IPS-NIHi7 (cell line): ENCODE measurements around the gene TMEM247.

Experiments used
- DNase-seq: peaks from one replicate; pipeline ENCODE4 v3.0.0; 2012; ENCODE audit warnings: mixed read lengths; ENCODE audit errors: extremely low spot score

Gene TMEM247

DNA sequence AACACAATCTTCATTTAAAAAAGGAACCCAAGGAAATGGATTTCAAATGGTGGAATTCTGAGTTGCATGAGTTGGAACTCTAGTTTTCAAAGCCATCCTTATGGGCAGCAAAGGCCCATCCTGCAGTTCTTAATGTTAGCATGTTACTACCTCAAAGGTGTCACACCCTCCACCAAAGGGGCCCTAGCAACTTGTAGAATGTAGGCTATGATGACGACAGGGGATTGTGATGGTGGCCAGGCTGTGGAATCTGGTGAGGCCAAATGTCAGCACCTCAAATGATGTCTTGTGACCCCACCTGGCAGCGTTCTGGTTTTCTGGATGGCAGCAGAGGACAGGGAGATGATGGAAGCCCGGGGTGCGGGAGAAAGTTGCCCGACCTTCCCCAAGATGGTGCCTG lies at the start of gene TMEM247:
TSS of gene TMEM247 (plus strand) at position 301 of the 400 bp plus-strand sequence.
- DNase-seq: no peak

DNA sequence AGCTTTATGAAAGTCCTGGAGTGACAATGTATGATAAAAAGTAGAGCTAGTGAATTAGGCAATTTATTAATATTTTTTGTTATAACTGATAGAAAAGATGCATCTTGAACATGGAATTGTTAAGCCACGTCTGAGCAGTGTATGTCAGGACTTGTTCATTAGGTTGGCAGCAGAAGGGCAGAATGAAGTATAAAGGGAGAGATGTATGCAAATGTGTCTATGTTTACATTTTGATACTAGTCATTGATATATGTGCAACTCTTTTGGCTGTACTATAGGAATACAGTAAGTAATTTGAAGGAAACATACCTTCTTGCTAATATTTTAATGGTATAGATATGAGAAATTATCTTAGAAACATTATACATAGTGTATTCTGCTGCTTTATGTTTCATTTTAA lies 49.0 kb upstream of the TMEM247 start:
- DNase-seq: no peak

DNA sequence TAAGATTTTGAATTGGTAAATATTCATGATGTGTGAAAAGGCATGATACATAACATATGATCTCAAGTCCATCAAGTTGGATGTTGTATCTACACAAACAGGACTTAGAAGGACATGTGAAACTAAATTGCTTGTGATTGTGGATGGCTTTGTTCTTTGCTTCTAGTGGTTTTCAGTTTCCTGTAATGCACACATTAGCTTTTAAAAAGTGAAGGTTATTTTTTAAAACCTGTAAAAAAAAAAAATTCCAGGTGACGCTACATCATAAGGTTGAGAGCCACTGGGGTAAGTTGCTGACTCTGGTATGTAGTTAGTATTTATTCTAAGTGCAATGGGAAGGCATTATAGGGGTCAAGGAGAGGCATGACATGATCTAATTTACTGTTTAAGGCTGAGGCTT lies 48.4 kb upstream of the TMEM247 start:
- no peak for DNase-seq

DNA sequence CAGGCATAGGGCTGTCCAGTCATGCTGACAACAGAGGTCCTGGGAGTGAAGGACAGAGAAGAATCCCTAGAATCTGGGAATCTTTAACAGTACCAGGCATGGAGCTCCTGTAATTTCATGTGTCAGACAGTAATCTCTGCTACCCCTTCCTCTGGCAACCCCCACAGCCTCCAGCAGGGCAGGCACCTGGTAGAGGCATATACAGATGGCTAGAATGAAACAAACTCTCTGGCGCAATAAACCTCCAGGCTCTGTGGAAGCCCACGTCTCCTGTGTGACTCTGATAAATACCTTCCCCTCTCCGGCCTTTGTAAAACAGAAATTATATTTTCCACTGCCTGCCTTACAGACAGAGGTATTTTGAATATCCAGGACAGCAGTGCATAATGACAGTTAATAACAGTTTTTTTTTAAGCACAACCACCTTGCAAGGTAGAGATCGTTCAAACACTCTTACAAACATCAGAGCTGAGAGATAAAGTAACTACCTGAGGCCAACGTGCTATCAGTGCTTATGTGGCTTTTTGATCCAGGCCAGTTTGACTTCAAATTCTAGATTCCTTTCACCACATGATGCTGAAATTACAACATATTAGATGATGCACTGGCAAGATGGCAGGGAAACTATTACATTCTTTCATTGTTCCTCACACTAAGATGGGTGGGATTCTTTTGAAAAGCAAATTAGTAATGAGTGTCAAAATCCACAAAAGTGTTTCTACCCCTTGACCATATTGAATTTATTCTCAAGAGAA lies 47.7 kb upstream of the TMEM247 start:
- no peak for DNase-seq

DNA sequence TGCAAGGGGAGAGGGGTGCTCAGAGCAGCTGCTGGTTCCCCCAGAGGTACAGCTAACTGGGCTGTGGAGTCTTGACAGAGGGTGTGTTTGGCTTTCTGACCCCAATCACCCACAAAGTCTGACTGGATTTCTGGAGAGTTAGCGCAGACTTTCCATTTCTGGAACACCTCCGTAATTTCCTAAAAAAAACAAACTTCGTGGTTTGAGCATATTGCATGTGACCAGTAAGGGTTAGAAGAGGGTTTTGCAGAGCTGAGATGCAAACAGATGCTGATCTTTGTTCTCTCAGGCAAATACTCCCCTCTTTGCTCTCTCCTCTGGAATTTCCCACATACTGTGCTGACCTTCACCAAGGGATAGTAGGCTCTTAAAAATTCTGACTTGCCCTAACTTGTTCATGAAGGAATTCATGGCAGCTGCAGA lies 44.5 kb upstream of the TMEM247 start:
- DNase-seq: peak; percentile 35

DNA sequence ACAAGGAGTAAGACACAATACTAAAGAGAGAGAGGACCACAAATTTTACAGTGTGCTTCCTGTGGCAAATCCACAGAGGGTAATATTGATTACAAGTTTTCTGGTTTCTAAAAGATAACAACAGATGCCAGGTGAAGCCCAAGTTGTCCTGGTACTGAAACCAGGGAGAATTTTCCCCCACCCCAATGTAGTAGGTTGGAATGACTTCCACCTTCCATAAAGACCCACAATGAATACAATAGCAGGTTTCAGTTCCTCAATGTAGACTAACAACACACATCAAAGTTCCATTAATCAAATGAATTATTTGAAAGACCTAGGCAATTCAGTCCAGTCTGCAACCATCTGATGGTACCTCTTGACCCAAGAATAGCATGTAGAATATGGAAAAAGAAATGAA lies 44.0 kb upstream of the TMEM247 start:
- DNase-seq: no peak

DNA sequence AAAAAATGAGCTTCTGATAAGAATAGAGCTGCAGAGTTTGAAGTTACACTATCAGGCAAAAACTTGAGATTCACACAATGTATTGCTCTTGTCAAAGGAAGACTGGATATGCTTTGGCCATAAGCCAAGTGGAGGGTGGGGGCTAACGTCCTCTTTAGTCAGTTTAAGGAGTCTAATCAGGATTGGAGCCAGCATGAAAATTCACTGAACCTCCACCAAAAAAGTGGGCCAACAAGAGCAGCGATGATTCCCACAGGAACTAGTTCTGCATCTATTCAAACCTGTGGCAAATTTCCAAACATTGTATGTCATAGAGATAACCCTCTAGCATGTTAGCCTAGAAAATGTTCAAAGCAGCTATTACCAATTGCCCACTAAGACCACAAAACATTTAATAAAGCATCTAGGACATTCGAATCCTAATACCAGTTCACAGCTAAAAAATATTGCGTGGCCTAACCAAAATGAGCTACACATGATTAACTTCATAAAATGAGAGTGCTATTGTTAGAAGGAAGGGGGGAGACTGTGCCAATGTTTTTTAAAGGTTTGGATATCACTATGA lies 43.5 kb upstream of the TMEM247 start:
- DNase-seq: no peak

DNA sequence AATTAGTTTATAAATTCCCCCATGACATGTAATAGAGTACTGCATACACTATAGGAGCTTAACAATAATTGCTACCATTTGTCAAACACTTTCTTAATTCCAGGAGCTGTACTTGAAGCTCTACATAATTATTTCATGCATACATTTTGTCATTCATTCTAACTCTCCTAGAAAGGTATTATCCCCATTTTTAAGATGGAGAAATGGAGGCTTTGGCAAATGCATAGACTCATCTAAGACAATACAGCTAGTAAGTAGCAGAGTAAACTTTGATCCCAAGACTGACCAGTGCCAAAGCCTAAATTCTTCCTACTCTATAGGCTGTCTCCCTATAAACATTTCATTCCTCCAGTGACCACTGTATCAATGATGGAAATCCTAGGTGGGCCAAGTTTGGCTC lies 42.6 kb upstream of the TMEM247 start:
- no peak for DNase-seq

DNA sequence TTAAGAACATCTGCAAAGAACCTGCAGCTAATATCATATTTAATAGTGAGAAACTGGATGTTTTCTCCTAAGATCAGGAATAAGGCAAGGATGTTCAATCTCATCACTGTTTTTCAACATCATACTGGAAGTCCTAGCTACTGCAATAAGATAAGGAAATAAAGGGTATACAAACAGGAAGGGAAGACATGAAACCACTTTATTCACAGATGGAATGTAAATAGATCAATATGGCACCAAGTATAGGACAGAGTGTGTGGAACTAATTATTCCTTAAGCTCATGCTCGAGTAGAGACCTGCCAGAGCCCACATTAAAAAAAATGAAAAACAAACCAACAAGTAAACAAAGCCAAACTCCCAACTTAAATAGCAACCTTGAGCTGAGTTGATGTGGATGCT lies 41.3 kb upstream of the TMEM247 start:
- DNase-seq: no peak

DNA sequence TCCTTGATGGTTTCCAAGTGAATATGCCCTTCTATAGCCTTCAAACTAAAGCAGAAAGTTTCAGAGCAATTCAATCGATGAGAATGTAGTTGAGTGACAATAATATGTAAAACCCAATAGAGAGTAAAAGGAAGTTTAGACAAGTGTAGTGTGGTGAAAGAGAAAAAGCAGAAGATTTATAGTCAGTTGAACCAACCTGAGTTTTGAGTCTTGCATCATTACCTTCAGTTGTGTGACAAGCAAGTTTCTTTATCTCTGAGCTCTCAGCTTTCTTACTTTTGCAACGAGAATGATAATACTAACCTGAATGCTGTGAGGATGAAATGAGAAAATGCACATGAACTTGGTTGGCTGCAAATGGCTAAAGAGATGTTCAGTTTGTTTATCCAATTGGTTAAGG lies 40.6 kb upstream of the TMEM247 start:
- no peak for DNase-seq

DNA sequence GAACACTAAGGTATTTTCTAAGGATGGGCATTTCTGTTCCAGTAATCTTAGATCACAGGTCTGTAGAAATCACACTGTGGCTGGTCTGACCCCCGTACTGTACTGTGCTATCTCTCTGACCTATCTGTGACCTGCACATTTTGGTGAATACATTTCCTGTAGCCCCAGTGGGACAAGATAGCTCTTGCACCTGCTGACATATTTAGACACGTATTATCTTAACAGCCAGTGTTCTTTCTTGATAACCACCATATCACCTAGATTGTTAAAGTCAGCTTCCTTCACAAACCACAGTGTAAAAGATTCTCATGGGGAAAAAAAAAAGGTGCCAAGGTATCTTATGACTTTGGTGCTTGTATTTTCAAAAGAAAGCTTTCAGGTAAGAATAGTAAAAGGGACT lies 39.8 kb upstream of the TMEM247 start:
- no peak for DNase-seq

DNA sequence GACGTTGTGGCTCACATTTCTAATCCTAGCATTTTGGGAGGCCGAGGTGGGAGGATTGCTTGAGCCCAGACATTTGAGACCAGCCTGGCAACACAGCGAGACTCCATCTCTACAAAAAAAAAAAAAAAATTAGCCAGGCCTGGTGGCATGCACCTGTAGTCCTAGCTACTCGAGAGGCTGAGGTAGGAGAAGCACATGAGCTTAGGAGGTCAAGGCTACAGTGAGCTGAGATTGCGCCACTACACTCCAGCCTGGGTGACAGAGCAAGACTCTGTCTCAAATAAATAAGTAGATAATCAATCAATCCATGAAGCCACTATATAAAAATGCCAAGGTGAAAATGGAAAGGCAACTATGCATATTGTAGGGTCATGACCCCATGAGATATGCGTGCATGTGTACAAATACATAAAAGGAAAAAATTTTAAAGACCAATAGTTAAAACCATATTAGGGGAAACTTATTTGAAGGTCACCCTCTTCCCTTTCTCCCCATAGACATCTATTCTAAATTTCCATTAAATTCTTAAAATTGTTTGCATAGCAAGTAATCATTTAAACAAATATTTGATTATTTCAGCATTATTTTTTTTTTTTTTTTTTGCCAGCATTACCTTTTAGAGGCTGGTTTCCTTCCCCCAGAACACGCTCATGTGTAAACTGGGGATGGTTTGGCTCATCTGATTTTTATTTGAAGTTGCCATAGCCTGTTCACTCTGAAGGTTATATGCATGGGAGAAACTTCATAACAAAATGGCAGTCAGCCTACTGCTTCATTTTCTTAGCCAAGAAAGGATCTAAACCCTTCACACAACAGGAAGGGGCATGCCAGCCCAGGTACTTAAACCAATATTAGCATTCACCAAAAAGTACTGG lies 37.3 kb upstream of the TMEM247 start:
- DNase-seq: no peak

DNA sequence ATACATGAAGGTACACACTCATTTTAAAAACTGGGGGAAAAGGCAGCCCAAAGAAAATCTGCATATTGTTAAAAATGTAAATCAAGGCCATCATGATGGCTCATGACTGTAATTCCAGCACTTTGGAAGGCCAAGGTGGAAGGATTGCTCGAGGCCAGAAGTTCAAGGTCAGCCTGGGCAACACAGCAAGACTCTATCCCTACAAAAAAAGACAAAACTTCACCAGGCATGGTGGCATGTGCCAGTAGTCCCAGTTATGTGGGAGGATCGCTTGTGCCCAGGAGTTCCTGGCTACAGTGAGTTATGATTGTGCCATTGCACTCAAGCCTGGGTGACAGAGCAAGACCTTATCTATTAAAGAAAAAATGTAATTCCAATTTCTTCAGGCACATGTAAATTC lies 34.6 kb upstream of the TMEM247 start:
- DNase-seq: no peak

DNA sequence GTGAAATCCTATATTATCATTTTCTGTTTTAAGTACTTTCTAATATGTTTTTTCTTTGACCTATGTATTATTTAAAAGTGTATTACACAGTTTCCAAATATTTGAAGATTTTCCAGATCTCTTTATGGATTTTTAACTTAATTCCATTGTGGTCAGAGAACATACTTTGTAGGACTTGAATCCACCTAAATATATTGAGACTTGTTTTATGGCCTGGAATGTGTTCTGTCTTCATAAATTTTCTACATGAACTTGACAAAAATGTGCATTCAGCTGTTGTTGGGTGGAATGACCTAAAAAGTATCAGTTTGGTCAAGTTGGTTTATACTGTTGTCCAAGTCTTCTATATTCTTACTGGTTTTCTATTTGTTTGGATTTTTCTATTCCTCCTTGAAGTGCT lies 33.8 kb upstream of the TMEM247 start:
- no peak for DNase-seq

DNA sequence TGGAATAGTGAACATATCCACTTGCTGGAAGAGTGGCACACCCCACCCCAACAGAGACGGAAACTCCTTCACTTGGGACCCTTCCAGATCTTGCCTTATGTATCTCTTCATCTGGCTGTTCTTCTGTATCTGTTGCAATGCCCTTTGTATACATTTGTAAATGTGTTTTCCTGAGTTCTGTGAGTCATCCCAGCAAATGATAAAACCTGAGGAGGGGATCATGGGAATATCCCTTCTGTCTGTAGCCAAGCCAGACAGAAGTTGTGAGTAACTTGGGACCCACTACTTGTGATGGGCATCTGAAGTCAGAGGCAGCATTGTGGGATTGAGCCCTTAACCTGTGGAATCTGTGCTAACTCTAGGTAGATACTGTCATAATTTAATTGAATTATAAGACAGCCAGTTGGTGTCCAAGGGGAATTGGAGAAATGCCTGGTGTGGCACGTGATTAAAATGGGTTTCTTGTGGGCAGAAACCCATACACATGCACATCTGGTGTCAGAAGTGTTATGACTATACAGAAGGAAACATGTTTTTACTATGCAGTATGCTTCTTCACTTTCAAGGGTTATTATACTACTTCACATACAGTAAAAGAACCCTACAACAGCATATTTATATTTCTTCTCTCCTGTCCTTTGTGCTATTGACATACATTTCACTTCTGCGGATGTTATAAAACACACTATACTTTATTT lies 32.3 kb upstream of the TMEM247 start:
- DNase-seq: no peak

DNA sequence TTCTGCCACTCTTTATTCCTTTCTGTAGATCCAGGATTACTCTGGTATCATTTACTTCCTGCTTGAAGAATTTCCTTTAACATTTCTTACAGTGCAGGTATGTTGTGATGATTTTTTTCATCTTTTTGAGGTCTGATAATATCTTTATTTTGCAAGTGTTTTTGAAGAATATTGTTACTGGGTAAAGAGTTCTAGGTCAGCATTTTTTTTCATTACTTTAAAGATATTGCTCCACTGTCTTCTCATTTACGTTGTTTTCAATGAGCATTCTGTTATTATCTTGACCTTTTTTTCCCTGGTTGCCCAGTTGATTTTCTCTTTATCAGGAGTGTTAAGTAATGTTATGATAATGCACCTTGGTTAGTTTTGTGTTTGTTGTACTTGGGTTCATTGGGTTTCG lies 31.7 kb upstream of the TMEM247 start:
- DNase-seq: no peak

DNA sequence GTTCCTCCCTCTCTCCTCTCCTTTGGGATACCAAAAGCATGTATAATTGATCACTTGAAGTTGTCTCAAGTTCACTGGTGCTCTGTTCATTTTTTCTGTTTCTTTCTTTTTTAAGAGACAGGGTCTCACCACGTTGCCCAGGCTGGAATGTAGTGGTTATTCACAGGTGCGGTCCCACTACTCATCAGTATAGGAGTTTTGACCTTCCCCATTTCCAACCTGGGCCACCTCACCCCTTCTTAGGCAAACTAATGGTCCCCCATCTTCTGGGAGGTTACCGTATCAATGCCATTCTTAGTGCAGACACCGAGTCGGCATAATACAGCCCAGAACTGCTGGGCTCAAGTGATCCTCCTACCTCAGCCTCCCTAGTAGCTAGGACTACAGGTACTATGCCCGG lies 31.3 kb upstream of the TMEM247 start:
- no peak for DNase-seq

DNA sequence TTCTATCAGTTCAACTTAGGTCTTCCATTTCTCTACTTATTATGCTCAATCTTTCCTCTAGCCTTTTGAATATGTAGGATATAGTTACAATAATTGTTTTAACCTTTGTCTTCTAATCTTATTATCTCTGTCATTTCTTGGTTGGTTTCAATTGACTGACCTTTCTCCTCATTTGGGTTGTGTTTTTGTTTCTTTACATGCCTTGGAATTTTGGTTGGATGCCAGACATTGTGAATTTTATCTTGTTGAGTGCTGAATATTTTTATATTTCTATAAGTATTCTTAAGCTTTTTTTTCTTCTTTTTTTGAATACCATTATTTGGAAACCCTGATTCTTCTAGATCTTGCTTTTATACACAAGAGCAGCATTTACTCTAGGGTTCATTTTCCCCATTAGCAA lies 30.7 kb upstream of the TMEM247 start:
- no peak for DNase-seq

DNA sequence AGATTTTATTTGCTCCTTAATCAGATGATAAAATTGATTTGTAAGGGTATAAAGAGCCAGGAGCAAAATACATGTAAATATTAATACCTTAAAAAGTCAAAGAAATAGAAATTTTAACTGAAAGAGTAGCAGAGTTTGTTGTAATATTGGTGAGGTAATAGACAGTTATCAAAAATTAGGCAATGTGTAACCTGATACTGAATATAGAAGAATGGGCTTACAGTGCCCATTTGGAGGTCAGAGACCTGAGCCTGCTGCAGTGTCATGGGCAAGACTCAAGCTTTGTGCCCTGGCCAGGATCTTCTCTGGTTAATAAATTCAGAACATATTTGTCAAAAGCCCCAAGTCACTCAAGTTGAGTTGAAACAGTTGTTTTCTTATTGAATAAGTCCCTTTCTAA lies 29.7 kb upstream of the TMEM247 start:
- no peak for DNase-seq

DNA sequence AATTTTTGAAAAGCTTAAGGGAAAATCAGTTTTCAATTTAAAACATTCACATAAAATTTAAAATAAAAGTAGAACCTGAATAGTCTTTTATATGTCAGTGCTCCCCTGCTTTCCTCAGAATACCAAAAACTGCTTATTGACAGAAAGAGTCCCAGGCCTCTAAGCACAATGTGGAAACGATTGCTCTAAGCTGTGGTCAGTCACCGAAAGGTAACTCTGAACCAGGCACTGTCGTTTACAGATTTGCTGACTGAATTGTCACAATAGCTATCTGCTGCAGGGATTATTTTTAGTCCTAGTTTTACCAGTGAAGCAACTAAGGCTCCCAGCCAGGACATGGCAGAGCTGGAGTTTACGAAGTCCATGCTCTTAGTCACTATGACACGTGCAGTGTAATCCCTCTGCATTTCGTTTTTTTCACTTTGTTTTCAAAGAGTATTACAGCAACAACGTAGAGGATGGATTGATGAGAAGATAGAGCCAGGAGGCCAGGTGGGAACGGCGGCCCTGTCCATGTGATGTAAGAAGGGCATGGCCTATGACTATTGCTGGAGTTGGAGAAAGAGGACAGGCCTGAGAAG lies 28.1 kb upstream of the TMEM247 start:
- DNase-seq: no peak

DNA sequence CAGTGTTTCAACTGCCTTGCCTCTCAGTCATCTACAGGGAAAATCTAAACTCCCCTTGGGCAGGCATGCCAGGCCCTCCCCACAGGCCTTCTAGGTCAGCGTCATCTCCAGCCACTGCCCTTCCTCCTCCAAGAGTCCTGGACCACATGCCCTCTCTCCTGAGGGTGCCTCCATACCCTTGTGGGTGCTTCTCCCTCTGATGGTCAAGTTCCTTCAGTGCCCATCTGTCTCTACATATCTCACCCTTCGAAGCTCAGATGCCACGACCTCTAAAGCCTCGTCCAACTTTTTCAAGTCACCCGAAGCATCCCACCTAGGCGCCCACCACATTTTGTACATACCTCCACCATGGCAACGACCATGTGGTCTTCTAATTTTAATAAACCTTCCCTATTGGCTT lies 22.6 kb upstream of the TMEM247 start:
- DNase-seq: no peak
